M059J (cell line): Measurements from ENCODE around the gene NFATC1. TPM values are rescaled to one million over a fixed set of nuclear protein-coding genes. Genes with fewer than 3 reads are reported as not detected.
A peak's percentile ranks its signal among the peaks of the same experiment; 100 is the strongest.

ENCODE experiments used
- DNase-seq: peaks from one replicate; pipeline ENCODE4 v3.0.0-alpha.2; 2012; ENCODE audit warnings: low read depth
- total RNA-seq: library from RNA; depleted of rRNA; stranded (reverse); fragments of >200 nt; shearing (Covaris generic); gene quantifications from 2 replicates; pipeline ENCODE4 v1.2.3, GENCODE V29; 2014

Gene NFATC1
- total RNA-seq, 1 experiment from 2014 or later = 0.79 TPM

- peak; percentile 12 for DNase-seq
Observed at GRCh38 chr18:79389689-79390088, 6.0 kb upstream of the NFATC1 start.

GRCh38 chr18:79392226-79392625, 3.5 kb upstream of the NFATC1 start:
- DNase-seq = no peak

- DNase-seq = no peak
Observed at GRCh38 chr18:79393181-79393634, 2.5 kb upstream of the NFATC1 start.

GRCh38 chr18:79393635-79394533, 1.8 kb upstream of the NFATC1 start:
- peak; percentile 86 for DNase-seq

GRCh38 chr18:79394534-79395307, 1.0 kb upstream of the NFATC1 start:
- peak; percentile 36 for DNase-seq

- no peak for DNase-seq
Observed at GRCh38 chr18:79395308-79395640, 456 bp upstream of the NFATC1 start.

- peak; percentile 18 for DNase-seq
Observed at GRCh38 chr18:79396431-79397246, 909 bp downstream of the NFATC1 start.

- DNase-seq = no peak
Observed at GRCh38 chr18:79397247-79397829, 1.6 kb downstream of the NFATC1 start.

- DNase-seq = no peak
Observed at GRCh38 chr18:79397830-79398761, 2.4 kb downstream of the NFATC1 start.

- no peak for DNase-seq
Observed at GRCh38 chr18:79399275-79400081, 3.7 kb downstream of the NFATC1 start.

GRCh38 chr18:79400091-79400590, 4.4 kb downstream of the NFATC1 start:
- DNase-seq = no peak

GRCh38 chr18:79400591-79401381, 5.1 kb downstream of the NFATC1 start:
- DNase-seq = no peak

- no peak for DNase-seq
Observed at GRCh38 chr18:79401494-79402208, 5.9 kb downstream of the NFATC1 start.

GRCh38 chr18:79402209-79402576, 6.5 kb downstream of the NFATC1 start:
- no peak for DNase-seq

GRCh38 chr18:79402977-79403722, 7.4 kb downstream of the NFATC1 start:
- peak; percentile 60 for DNase-seq

GRCh38 chr18:79403723-79404566, 8.2 kb downstream of the NFATC1 start:
- no peak for DNase-seq
